B cell (primary cell): Measurements from ENCODE around the gene SPEG. TPM values are rescaled to one million over a fixed set of nuclear protein-coding genes. Genes with fewer than 3 reads are reported as not detected.

Experiments used
- ATAC-seq: fragments of 200-7000 bp; cut with Tn5 transposase; one replicate; pipeline ENCODE4 v1.10.0; 2021; ENCODE audit warnings: low read depth, mild to moderate bottlenecking, moderate number of reproducible peaks, moderate library complexity
- CTCF ChIA-PET: fragments of 350-600 bp; sonication (Branson Sonifier 250); formaldehyde crosslinking; loops from one replicate; lab custom pipeline; 2021; ENCODE audit warnings: antibody characterized with exemption, inconsistent platforms; lab: Charles Lee
- POLR2A ChIA-PET: fragments of 350-600 bp; sonication (Branson Sonifier 250); formaldehyde crosslinking; loops from one replicate; lab custom pipeline; 2021; ENCODE audit warnings: antibody characterized with exemption; lab: Charles Lee
- DNase-seq: peaks from one replicate; pipeline ENCODE4 v3.0.0; 2013
- H2AFZ ChIP-seq: 2 replicates; pipeline ENCODE4 v1.6.1; 2012; ENCODE audit warnings: mild to moderate bottlenecking, low read depth, low read length; ENCODE audit not compliant: insufficient read depth, poor library complexity, severe bottlenecking
- H3K27ac ChIP-seq, 2 donors: 1 replicate in 1 of 2; 2 replicates in 1 of 2; pipeline ENCODE4 v1.5.1; 2012 to 2013; ENCODE audit warnings: low read length in 2 of 2, mild to moderate bottlenecking in 2 of 2, moderate library complexity in 1 of 2
- H3K27me3 ChIP-seq, 4 experiments: fragments of 200-600 bp in 1 of 4; sonication (generic) in 1 of 4; replicated peaks in 1 of 4; 1 replicate in 2 of 4; 2 replicates in 2 of 4; pipeline versions ENCODE4 v1.6.1 to v1.7.0; 2013 to 2016; ENCODE audit warnings: low read length in 3 of 4, mild to moderate bottlenecking in 2 of 4, mixed read lengths in 1 of 4, moderate library complexity in 1 of 4; ENCODE audit not compliant: insufficient read depth in 4 of 4, control insufficient read depth in 3 of 4; ENCODE audit errors: control extremely low read depth in 1 of 4
- H3K36me3 ChIP-seq, 2 experiments: replicated peaks in 1 of 2; 1 replicate in 1 of 2; 2 replicates in 1 of 2; pipeline versions ENCODE4 v1.6.1 to v1.7.1; 2013; ENCODE audit warnings: low read length in 1 of 2; ENCODE audit not compliant: insufficient read depth in 2 of 2, control insufficient read depth in 1 of 2; ENCODE audit errors: control extremely low read depth in 1 of 2, extremely low read depth in 1 of 2
- H3K4me1 ChIP-seq, 2 donors: fragments of 200-600 bp in 1 of 2; sonication (generic) in 1 of 2; 1 replicate in 1 of 2; 2 replicates in 1 of 2; pipeline versions ENCODE4 v1.5.1 to v1.6.1; 2013 to 2017; ENCODE audit warnings: low read length in 2 of 2; ENCODE audit not compliant: control insufficient read depth in 2 of 2, insufficient read depth in 2 of 2
- H3K4me2 ChIP-seq: replicated peaks from 2 replicates; pipeline ENCODE3; 2012; ENCODE audit warnings: mild to moderate bottlenecking, low read depth, low read length; ENCODE audit not compliant: poor library complexity, severe bottlenecking
- H3K4me3 ChIP-seq, 5 experiments: fragments of 200-600 bp in 1 of 5; sonication (generic) in 1 of 5; 1 replicate in 3 of 5; 2 replicates in 2 of 5; pipeline versions ENCODE4 v1.5.1 to v1.7.0; 2011 to 2016; ENCODE audit warnings: low read length in 4 of 5, mild to moderate bottlenecking in 4 of 5, low read depth in 2 of 5, control low read depth in 1 of 5, moderate library complexity in 1 of 5; ENCODE audit not compliant: insufficient read depth in 1 of 5; ENCODE audit errors: control extremely low read depth in 1 of 5, extremely low read depth in 1 of 5
- H3K79me2 ChIP-seq: fragments of 200-600 bp; sonication (generic); one replicate; pipeline ENCODE4 v1.6.0; 2016; ENCODE audit warnings: low read length; ENCODE audit not compliant: control insufficient read depth, insufficient read depth
- H3K9ac ChIP-seq: fragments of 200-600 bp; sonication (generic); 2 replicates; pipeline ENCODE4 v1.6.1; 2017; ENCODE audit warnings: mild to moderate bottlenecking, low read length, moderate library complexity
- H3K9me3 ChIP-seq, 3 donors: one replicate each; pipeline versions ENCODE4 v1.6.1 to v1.7.1; 2013; ENCODE audit warnings: low read length in 2 of 3; ENCODE audit not compliant: control insufficient read depth in 2 of 3, insufficient read depth in 1 of 3; ENCODE audit errors: control extremely low read depth in 1 of 3
- H4K20me1 ChIP-seq: 2 replicates; pipeline ENCODE4 v1.6.0; 2012; ENCODE audit warnings: mild to moderate bottlenecking, low read length; ENCODE audit not compliant: insufficient read depth, control insufficient read depth, poor library complexity, severe bottlenecking
- H3K27ac Mint-ChIP-seq: one replicate; pipeline ENCODE4 v1.8.0; 2021; ENCODE audit warnings: mixed read lengths
- H3K27me3 Mint-ChIP-seq: one replicate; pipeline ENCODE4 v1.8.0; 2021; ENCODE audit warnings: mixed read lengths
- H3K4me1 Mint-ChIP-seq: one replicate; pipeline ENCODE4 v1.8.0; 2021; ENCODE audit warnings: mixed read lengths
- H3K4me3 Mint-ChIP-seq: one replicate; pipeline ENCODE4 v1.8.0; 2021; ENCODE audit warnings: mixed read lengths
- H3K9me3 Mint-ChIP-seq: one replicate; pipeline ENCODE4 v1.8.0; 2022; ENCODE audit warnings: mixed read lengths; ENCODE audit not compliant: insufficient read depth
- EZH2 ChIP-seq: IDR thresholded peaks from 2 replicates; pipeline ENCODE4 v1.6.1; 2012; ENCODE audit warnings: borderline replicate concordance, low read depth, mild to moderate bottlenecking, moderate library complexity, low read length; ENCODE audit not compliant: insufficient read depth, poor library complexity, severe bottlenecking
- WGBS: methylation state at CpG from one replicate; pipeline ENCODE4 v1.1.5; 2013; ENCODE audit warnings: missing lambda C conversion rate; ENCODE audit not compliant: insufficient coverage; 5-methylcytosine and 5-hydroxymethylcytosine counted together
- intact Hi-C: fragments of 100-400 bp; cut with micrococcal nuclease; formaldehyde crosslinking; loops from one replicate; pipeline ENCODE4 v1.10.0; 2022
- polyA plus RNA-seq: library from polyadenylated mRNA; depleted of rRNA; stranded (reverse); fragments of >200 nt; gene quantifications from 2 replicates; pipeline ENCODE4 v1.2.3, GENCODE V29; 2012
- total RNA-seq, 2 donors: library from RNA; stranded (reverse); fragments of 120-200 nt in 1 of 2; gene quantifications; 1 replicate in 1 of 2; 2 replicates in 1 of 2; pipeline versions ENCODE4 v1.2.3 to v1.2.4, GENCODE V29; 2013 to 2022
- TF ChIP-seq, protein P1 (sequence below): fragments of 200-600 bp; IDR thresholded peaks from one replicate; pipeline ENCODE4 v1.8.0; 2022; ENCODE audit warnings: antibody characterized with exemption, mild to moderate bottlenecking

SPEG gene
- total and polyA plus RNA-seq, 2 donors (not counting 1 experiment from before 2014, with no cell fraction given), result 0.03 to 0.74 TPM

DNA sequence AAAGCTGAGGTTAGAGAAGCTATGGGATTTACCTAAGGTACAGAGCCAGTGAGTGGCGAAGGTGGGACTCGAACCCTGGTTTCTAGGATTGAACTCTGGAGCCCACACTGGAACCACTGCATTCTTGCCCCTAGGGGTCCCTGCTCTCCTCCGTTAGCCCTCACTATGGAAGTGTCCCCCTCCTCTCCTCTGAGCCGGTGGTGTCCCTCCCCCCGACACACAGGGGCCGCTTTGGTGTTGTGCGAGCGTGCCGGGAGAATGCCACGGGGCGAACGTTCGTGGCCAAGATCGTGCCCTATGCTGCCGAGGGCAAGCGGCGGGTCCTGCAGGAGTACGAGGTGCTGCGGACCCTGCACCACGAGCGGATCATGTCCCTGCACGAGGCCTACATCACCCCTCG lies 55.5 kb downstream of the SPEG start:
- intact Hi-C loops, result no loop called here
- H2AFZ ChIP-seq, result no peak overlapping the region
- WGBS, result 87% methylated on average over 22 of the region's 23 CpGs
- DNase-seq (no peak), ATAC-seq (no peak)
- H3K27me3 ChIP-seq, result peaks cover 0 to 60% (median 26%) of the 10 kb centered on the region in 4 experiments
- H4K20me1 ChIP-seq, result no peaks in the 10 kb centered on the region
- POLR2A ChIA-PET, result no interaction called here
- peaks cover 3% of the 10 kb centered on the region for H3K4me1 Mint-ChIP-seq
- H3K27ac ChIP-seq, result no peak overlapping the region
- peaks cover 0 to 1% of the 10 kb centered on the region in 2 donors for H3K4me1 ChIP-seq
- no peaks in the 10 kb centered on the region for H3K9me3 Mint-ChIP-seq
- no peak overlapping the region for H3K4me2 ChIP-seq
- H3K4me3 ChIP-seq, result no peak overlapping the region
- H3K4me3 Mint-ChIP-seq, result no peak overlapping the region
- TF ChIP-seq, protein P1, sequence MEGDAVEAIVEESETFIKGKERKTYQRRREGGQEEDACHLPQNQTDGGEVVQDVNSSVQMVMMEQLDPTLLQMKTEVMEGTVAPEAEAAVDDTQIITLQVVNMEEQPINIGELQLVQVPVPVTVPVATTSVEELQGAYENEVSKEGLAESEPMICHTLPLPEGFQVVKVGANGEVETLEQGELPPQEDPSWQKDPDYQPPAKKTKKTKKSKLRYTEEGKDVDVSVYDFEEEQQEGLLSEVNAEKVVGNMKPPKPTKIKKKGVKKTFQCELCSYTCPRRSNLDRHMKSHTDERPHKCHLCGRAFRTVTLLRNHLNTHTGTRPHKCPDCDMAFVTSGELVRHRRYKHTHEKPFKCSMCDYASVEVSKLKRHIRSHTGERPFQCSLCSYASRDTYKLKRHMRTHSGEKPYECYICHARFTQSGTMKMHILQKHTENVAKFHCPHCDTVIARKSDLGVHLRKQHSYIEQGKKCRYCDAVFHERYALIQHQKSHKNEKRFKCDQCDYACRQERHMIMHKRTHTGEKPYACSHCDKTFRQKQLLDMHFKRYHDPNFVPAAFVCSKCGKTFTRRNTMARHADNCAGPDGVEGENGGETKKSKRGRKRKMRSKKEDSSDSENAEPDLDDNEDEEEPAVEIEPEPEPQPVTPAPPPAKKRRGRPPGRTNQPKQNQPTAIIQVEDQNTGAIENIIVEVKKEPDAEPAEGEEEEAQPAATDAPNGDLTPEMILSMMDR, result no peak
- TF ChIP-seq EZH2, result no peak
- H3K36me3 ChIP-seq, result no peaks in the 10 kb centered on the region
- CTCF ChIA-PET, result interaction anchor here (2.1 kb wide), 1 partner anchor 20 kb away, joined by 5 read pairs; no protein-coding TSS in a partner anchor
- no peaks in the 10 kb centered on the region for H3K79me2 ChIP-seq
- H3K9ac ChIP-seq, result no peak overlapping the region
- no peak overlapping the region for H3K27ac Mint-ChIP-seq
- no peaks in the 10 kb centered on the region for H3K9me3 ChIP-seq
- peaks cover 57% of the 10 kb centered on the region for H3K27me3 Mint-ChIP-seq

DNA sequence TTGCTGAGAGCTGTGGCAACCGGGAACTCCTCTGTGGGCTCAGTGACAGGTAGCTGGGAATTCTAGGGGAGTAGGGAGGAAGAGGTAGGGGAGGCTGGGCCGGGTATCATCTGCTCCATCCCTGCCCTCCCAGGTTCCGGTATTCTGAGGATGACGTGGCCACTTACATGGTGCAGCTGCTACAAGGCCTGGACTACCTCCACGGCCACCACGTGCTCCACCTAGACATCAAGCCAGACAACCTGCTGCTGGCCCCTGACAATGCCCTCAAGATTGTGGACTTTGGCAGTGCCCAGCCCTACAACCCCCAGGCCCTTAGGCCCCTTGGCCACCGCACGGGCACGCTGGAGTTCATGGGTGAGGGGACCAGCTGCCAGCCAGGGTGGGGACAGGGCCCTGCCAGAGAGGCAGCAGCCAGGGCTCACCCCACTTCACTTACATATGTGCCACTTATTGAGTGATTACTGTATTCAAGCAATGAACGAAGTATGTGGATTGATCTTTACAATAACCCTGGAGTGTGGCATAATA lies 56.0 kb downstream of the SPEG start:
- Histone ChIP-seq H3K36me3 (no peaks in the 10 kb centered on the region), H3K9ac (no peak overlapping the region), H4K20me1 (no peaks in the 10 kb centered on the region), H2AFZ (no peak overlapping the region), H3K4me2 (no peak overlapping the region), H3K4me3 (no peak overlapping the region), H3K27me3 (peaks cover 0 to 60% (median 26%) of the 10 kb centered on the region in 4 experiments), H3K4me1 (peaks cover 4 to 6% of the 10 kb centered on the region in 2 donors), H3K79me2 (no peaks in the 10 kb centered on the region), H3K27ac (no peak overlapping the region), H3K9me3 (peaks cover 0 to 2% (median 0%) of the 10 kb centered on the region in 3 donors)
- ChIA-PET POLR2A (no interaction called here), CTCF (interaction anchor here (2.1 to 10.4 kb wide), 2 partner anchors 19 to 39 kb away, joined by 5 to 123 read pairs; no protein-coding TSS in a partner anchor)
- no peaks in the 10 kb centered on the region for H3K9me3 Mint-ChIP-seq
- H3K4me1 Mint-ChIP-seq, result peaks cover 2% of the 10 kb centered on the region
- ATAC-seq, result no peak
- no peak for TF ChIP-seq EZH2
- TF ChIP-seq, protein P1, result no peak
- 94% methylated on average over 5 of the region's 10 CpGs for WGBS
- DNase-seq, result no peak
- intact Hi-C loops, result no loop called here
- H3K27ac Mint-ChIP-seq, result no peak overlapping the region
- no peak overlapping the region for H3K4me3 Mint-ChIP-seq
- peaks cover 56% of the 10 kb centered on the region for H3K27me3 Mint-ChIP-seq
